GM21723 (cell line): ENCODE measurements around the gene RBFA.

Experiments
- ATAC-seq: cut with Tn5 transposase; IDR thresholded peaks from one replicate; pipeline ENCODE4 v1.9.1; 2021; ENCODE audit warnings: mild to moderate bottlenecking, moderate library complexity; ENCODE audit not compliant: unreplicated experiment

The RBFA gene

GRCh38 chr18:80068571-80069272, 34.5 kb downstream of the RBFA start:
- no peak for ATAC-seq

- ATAC-seq = no peak
Observed at GRCh38 chr18:80070825-80071224, 36.6 kb downstream of the RBFA start.

- no peak for ATAC-seq
Observed at GRCh38 chr18:80074183-80074582, 39.9 kb downstream of the RBFA start.

GRCh38 chr18:80074697-80075096, 40.5 kb downstream of the RBFA start:
- no peak for ATAC-seq

GRCh38 chr18:80075940-80076339, 41.7 kb downstream of the RBFA start:
- no peak for ATAC-seq

GRCh38 chr18:80076379-80076778, 42.1 kb downstream of the RBFA start:
- no peak for ATAC-seq

GRCh38 chr18:80077873-80078272, 43.6 kb downstream of the RBFA start:
- no peak for ATAC-seq
